ENCODE data around the gene SGCG. TPM values are rescaled to one million over a fixed set of nuclear protein-coding genes. Genes with fewer than 3 reads are reported as not detected.
"Not testable (repeated sequence)": the region's sequence is repeated elsewhere in the genome, so short reads cannot be mapped to it uniquely, and the experiment has no call there.

The SGCG gene
- total RNA-seq (100 to 1,000 TPM in 2 of 4 donors, 10 to 100 TPM in 2; 61.8 to 130 (median 104) TPM), polyA plus RNA-seq (86.6 TPM)
- long read RNA-seq, donor 1, transcript SGCG-201 (8 exons, 1,624 nt), result major isoform, 63 of 91 reads
- long read RNA-seq, donor 1, partial matches to known transcripts, result 3 of 91 reads
- long read RNA-seq, donor 1, other reads (novel, unspliced or antisense), result 25 of 91 reads
- long read RNA-seq, donor 2, transcript SGCG-201 (8 exons, 1,624 nt), result major isoform, 34 of 43 reads
- long read RNA-seq, donor 2, partial matches to known transcripts, result 1 of 43 reads
- long read RNA-seq, donor 2, other reads (novel, unspliced or antisense), result 8 of 43 reads
- long read RNA-seq, donor 3, transcript SGCG-201 (8 exons, 1,624 nt), result major isoform, 326 of 504 reads
- long read RNA-seq, donor 3, partial matches to known transcripts, result 15 of 504 reads
- long read RNA-seq, donor 3, other reads (novel, unspliced or antisense), result 163 of 504 reads
- long read RNA-seq, donor 4, transcript SGCG-201 (8 exons, 1,624 nt), result major isoform, 43 of 87 reads
- long read RNA-seq, donor 4, partial matches to known transcripts, result 11 of 87 reads
- long read RNA-seq, donor 4, other reads (novel, unspliced or antisense), result 33 of 87 reads

- intact Hi-C loops (cut with DNase I), result no loop called here
- no peak for DNase-seq
- 46% methylated on average over 6 of the region's 6 CpGs for WGBS
- Histone ChIP-seq H3K4me1 (ENCODE audit: control insufficient read depth, insufficient read depth, low read length) (no peaks in the 10 kb centered on the region), H3K27me3 (ENCODE audit: control insufficient read depth, insufficient read depth) (no peaks in the 10 kb centered on the region), H3K4me3 (ENCODE audit: low read length) (peak within 1 kb of the TSS; percentile 42), H3K27ac (ENCODE audit: low read length) (no peak within 1 kb of the TSS), H3K9me3 (ENCODE audit: control insufficient read depth, low read length) (no peaks in the 10 kb centered on the region)
- peak; percentile 70 to 71 for ATAC-seq
Measured at GRCh38 chr13:23180711-23181110, at the start of gene SGCG. SGCG (plus strand) TSS chr13:23180979; CDS start chr13:23203695, 22,716 bp downstream.

- H3K4me1 ChIP-seq (ENCODE audit: control insufficient read depth, insufficient read depth, low read length), result no peaks in the 10 kb centered on the region
- WGBS, result 85% methylated on average over 5 of the region's 5 CpGs
- no peaks in the 10 kb centered on the region for H3K9me3 ChIP-seq (ENCODE audit: control insufficient read depth, low read length)
- no peak overlapping the region for H3K27ac ChIP-seq (ENCODE audit: low read length)
- intact Hi-C loops (cut with DNase I), result no loop called here
- DNase-seq, result no peak
- H3K27me3 ChIP-seq (ENCODE audit: control insufficient read depth, insufficient read depth), result no peaks in the 10 kb centered on the region
- H3K4me3 ChIP-seq (ENCODE audit: low read length), result no peak overlapping the region
- peak in 1 of 2 donors; percentile 18 for ATAC-seq
Measured at GRCh38 chr13:23134542-23134941, 46.2 kb upstream of the SGCG start.

- Histone ChIP-seq H3K27ac (ENCODE audit: low read length) (no peak overlapping the region), H3K27me3 (ENCODE audit: control insufficient read depth, insufficient read depth) (no peaks in the 10 kb centered on the region), H3K9me3 (ENCODE audit: control insufficient read depth, low read length) (no peaks in the 10 kb centered on the region), H3K4me1 (ENCODE audit: control insufficient read depth, insufficient read depth, low read length) (no peaks in the 10 kb centered on the region), H3K4me3 (ENCODE audit: low read length) (no peak overlapping the region)
- intact Hi-C loops (cut with DNase I), result no loop called here
- DNase-seq (no peak), ATAC-seq (no peak)
- 49% methylated on average over 2 of the region's 2 CpGs for WGBS
Measured at GRCh38 chr13:23140492-23140891, 40.3 kb upstream of the SGCG start.

GRCh38 chr13:23141964-23142363, 38.8 kb upstream of the SGCG start:
- no peaks in the 10 kb centered on the region for H3K4me1 ChIP-seq (ENCODE audit: control insufficient read depth, insufficient read depth, low read length)
- DNase-seq, result no peak
- no peaks in the 10 kb centered on the region for H3K27me3 ChIP-seq (ENCODE audit: control insufficient read depth, insufficient read depth)
- intact Hi-C loops (cut with DNase I), result no loop called here
- no peak overlapping the region for H3K4me3 ChIP-seq (ENCODE audit: low read length)
- no peak overlapping the region for H3K27ac ChIP-seq (ENCODE audit: low read length)
- no peaks in the 10 kb centered on the region for H3K9me3 ChIP-seq (ENCODE audit: control insufficient read depth, low read length)
- ATAC-seq, result no peak
- WGBS, result 92% methylated on average over 24 of the region's 24 CpGs

GRCh38 chr13:23142607-23143006, 38.2 kb upstream of the SGCG start:
- intact Hi-C loops (cut with DNase I); H3K27me3 ChIP-seq (ENCODE audit: control insufficient read depth, insufficient read depth); DNase-seq; H3K27ac ChIP-seq (ENCODE audit: low read length); H3K9me3 ChIP-seq (ENCODE audit: control insufficient read depth, low read length); H3K4me1 ChIP-seq (ENCODE audit: control insufficient read depth, insufficient read depth, low read length); ATAC-seq; H3K4me3 ChIP-seq (ENCODE audit: low read length): not testable (repeated sequence)
- WGBS, result 85% methylated on average over 7 of the region's 7 CpGs

- H3K27me3 ChIP-seq (ENCODE audit: control insufficient read depth, insufficient read depth), result no peaks in the 10 kb centered on the region
- intact Hi-C loops (cut with DNase I), result no loop called here
- no peak overlapping the region for H3K27ac ChIP-seq (ENCODE audit: low read length)
- 84% methylated on average over 2 of the region's 2 CpGs for WGBS
- ATAC-seq (no peak), DNase-seq (no peak)
- H3K4me1 ChIP-seq (ENCODE audit: control insufficient read depth, insufficient read depth, low read length), result no peaks in the 10 kb centered on the region
- H3K4me3 ChIP-seq (ENCODE audit: low read length), result no peak overlapping the region
- H3K9me3 ChIP-seq (ENCODE audit: control insufficient read depth, low read length), result no peaks in the 10 kb centered on the region
Measured at GRCh38 chr13:23144431-23144830, 36.3 kb upstream of the SGCG start.

- no peaks in the 10 kb centered on the region for H3K9me3 ChIP-seq (ENCODE audit: control insufficient read depth, low read length)
- ATAC-seq, result no peak
- DNase-seq, result no peak
- no peaks in the 10 kb centered on the region for H3K4me1 ChIP-seq (ENCODE audit: control insufficient read depth, insufficient read depth, low read length)
- H3K4me3 ChIP-seq (ENCODE audit: low read length), result no peak overlapping the region
- H3K27ac ChIP-seq (ENCODE audit: low read length), result no peak overlapping the region
- 84% methylated on average over 5 of the region's 5 CpGs for WGBS
- no peaks in the 10 kb centered on the region for H3K27me3 ChIP-seq (ENCODE audit: control insufficient read depth, insufficient read depth)
- intact Hi-C loops (cut with DNase I), result no loop called here
Measured at GRCh38 chr13:23146006-23146405, 34.8 kb upstream of the SGCG start.

- WGBS, result 53% methylated on average over 12 of the region's 12 CpGs
- Histone ChIP-seq H3K9me3 (ENCODE audit: control insufficient read depth, low read length) (no peaks in the 10 kb centered on the region), H3K27me3 (ENCODE audit: control insufficient read depth, insufficient read depth) (no peaks in the 10 kb centered on the region), H3K27ac (ENCODE audit: low read length) (no peak overlapping the region), H3K4me3 (ENCODE audit: low read length) (no peak overlapping the region), H3K4me1 (ENCODE audit: control insufficient read depth, insufficient read depth, low read length) (no peaks in the 10 kb centered on the region)
- ATAC-seq (no peak), DNase-seq (no peak)
- intact Hi-C loops (cut with DNase I), result no loop called here
Measured at GRCh38 chr13:23146811-23147625, 33.8 kb upstream of the SGCG start.

GRCh38 chr13:23147827-23148226, 33.0 kb upstream of the SGCG start:
- H3K4me3 ChIP-seq (ENCODE audit: low read length), result no peak overlapping the region
- H3K4me1 ChIP-seq (ENCODE audit: control insufficient read depth, insufficient read depth, low read length), result no peaks in the 10 kb centered on the region
- 76% methylated on average over 10 of the region's 10 CpGs for WGBS
- H3K27me3 ChIP-seq (ENCODE audit: control insufficient read depth, insufficient read depth), result no peaks in the 10 kb centered on the region
- no peak overlapping the region for H3K27ac ChIP-seq (ENCODE audit: low read length)
- no peak for DNase-seq
- no peak for ATAC-seq
- H3K9me3 ChIP-seq (ENCODE audit: control insufficient read depth, low read length), result no peaks in the 10 kb centered on the region
- intact Hi-C loops (cut with DNase I), result no loop called here

GRCh38 chr13:23157781-23158180, 23.0 kb upstream of the SGCG start:
- no peaks in the 10 kb centered on the region for H3K4me1 ChIP-seq (ENCODE audit: control insufficient read depth, insufficient read depth, low read length)
- H3K27ac ChIP-seq (ENCODE audit: low read length), result no peak overlapping the region
- H3K4me3 ChIP-seq (ENCODE audit: low read length), result no peak overlapping the region
- intact Hi-C loops (cut with DNase I), result no loop called here
- ATAC-seq, result no peak
- H3K27me3 ChIP-seq (ENCODE audit: control insufficient read depth, insufficient read depth), result no peaks in the 10 kb centered on the region
- WGBS, result 43% methylated on average over 7 of the region's 7 CpGs
- no peaks in the 10 kb centered on the region for H3K9me3 ChIP-seq (ENCODE audit: control insufficient read depth, low read length)
- DNase-seq, result no peak

GRCh38 chr13:23159205-23159759, 21.5 kb upstream of the SGCG start:
- Histone ChIP-seq H3K9me3 (ENCODE audit: control insufficient read depth, low read length) (no peaks in the 10 kb centered on the region), H3K27ac (ENCODE audit: low read length) (no peak overlapping the region), H3K4me1 (ENCODE audit: control insufficient read depth, insufficient read depth, low read length) (no peaks in the 10 kb centered on the region), H3K27me3 (ENCODE audit: control insufficient read depth, insufficient read depth) (no peaks in the 10 kb centered on the region), H3K4me3 (ENCODE audit: low read length) (peak overlapping the region; percentile 45)
- intact Hi-C loops (cut with DNase I), result no loop called here
- ATAC-seq (peak; percentile 50 to 65), DNase-seq (peak; percentile 32 to 62 (median 51))
- WGBS, result 7% methylated on average over 25 of the region's 25 CpGs
